ENCODE results near the gene SEC11A.
"Not testable (repeated sequence)": the region's sequence is repeated elsewhere in the genome, so short reads cannot be mapped to it uniquely, and the experiment has no call there.

SEC11A gene

DNA sequence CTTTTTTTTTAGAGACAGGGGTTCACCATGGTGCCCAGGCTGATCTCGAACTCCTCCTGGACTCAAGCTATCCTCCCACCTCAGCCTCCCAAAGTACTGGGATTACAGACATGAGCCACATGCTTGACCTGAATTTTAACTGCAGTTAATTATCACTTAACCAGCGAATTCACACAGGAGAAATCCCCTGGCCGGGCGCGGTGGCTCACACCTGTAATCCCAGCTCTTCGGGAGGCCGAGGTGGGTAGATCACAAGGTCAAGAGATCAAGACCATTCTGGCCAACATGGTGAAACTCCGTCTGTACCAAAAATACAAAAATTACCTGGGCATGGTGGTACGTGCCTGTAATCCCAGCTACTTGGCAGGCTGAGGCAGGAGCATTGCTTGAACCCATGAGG lies 74.1 kb downstream of the SEC11A start:
- not testable (repeated sequence) for DNase-seq (ENCODE audit: low spot score)

DNA sequence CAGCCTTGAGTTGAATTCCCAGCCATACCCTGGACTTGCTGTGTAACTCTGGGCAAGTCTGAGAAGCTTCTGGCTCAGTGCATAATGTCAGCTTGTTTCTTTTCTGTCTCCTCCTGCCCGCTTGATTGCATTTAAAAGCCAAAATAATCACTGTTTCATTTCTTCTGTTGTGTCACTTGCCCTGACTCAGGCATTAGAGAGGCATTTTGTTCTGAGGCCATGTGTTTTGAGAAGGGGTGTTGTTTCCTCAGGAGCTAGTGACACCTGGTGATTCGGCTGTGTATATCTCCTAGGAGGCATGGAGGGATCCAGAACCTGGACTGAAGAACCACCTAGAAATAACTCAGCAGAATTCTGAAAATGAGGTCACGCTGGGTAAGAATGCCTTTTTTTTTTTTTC lies 77.8 kb downstream of the SEC11A start:
- no peak for DNase-seq (ENCODE audit: low spot score)

DNA sequence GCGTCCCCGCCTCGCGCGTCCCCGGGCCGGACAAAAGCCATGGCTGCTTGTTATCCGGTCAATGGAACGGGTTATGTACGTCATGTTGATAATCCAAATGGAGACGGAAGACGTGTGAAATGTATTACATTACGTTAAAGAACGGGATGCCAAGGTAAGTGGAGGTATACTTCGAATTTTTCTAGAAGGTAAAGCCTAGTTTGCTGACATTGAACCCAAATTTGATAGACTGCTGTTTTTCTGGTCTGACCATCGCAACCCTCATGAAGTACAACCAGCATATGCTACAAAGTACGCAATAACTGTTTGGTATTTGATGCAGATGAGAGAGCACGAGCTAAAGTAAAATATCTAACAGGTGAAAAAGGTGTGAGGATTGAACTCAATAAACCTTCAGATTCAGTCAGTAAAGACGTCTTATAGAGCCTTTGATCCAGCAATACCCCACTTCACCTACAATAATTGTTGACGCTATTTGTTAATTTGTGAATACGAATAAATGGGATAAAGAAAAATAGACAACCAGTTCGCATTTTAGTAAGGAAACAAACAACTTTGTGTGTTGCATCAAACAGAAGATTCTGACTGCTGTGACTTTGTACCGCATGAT lies 81.6 kb downstream of the SEC11A start:
- DNase-seq (ENCODE audit: low spot score) = no peak

GRCh38 chr15:84633311-84634227 lies 82.4 kb downstream of the SEC11A start:
- DNase-seq (ENCODE audit: low spot score) = peak; percentile 75

DNA sequence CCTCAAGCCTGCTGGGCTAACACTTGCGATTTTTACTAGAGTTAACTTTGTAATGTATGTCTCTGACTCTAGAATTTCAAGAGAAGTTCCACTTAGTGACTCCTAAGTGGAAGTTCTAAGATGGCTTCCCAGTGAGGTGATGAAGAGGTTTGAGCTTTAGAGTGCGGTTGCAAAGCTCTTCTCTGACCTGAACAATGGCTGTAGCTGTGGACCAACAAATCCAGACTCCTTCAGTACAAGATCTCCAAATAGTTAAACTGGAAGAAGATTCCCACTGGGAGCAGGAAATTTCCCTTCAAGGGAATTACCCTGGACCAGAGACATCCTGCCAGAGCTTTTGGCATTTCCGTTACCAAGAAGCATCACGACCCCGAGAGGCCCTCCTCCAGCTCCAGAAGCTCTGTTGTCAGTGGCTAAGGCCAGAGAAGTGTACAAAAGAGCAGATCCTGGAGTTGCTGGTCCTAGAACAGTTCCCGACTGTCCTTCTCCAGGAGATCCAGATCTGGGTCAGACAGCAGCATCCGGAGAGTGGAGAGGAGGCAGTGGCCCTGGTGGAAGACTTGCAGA lies 84.2 kb downstream of the SEC11A start:
- DNase-seq (ENCODE audit: low spot score) = no peak

GRCh38 chr15:84629033-84629432 lies 86.9 kb downstream of the SEC11A start:
- no peak for DNase-seq (ENCODE audit: low spot score)

- DNase-seq (ENCODE audit: low spot score) = no peak
Measured at GRCh38 chr15:84625123-84625522, 90.8 kb downstream of the SEC11A start.

GRCh38 chr15:84624359-84624758 lies 91.6 kb downstream of the SEC11A start:
- DNase-seq (ENCODE audit: low spot score) = no peak

- no peak for DNase-seq (ENCODE audit: low spot score)
Measured at GRCh38 chr15:84621358-84621979, 94.5 kb downstream of the SEC11A start.

GRCh38 chr15:84620626-84621025 lies 95.3 kb downstream of the SEC11A start:
- DNase-seq (ENCODE audit: low spot score) = no peak
